Measurements from ENCODE around the gene WWOX.

Gene WWOX

GRCh38 chr16:78995441-78995840 is 896.0 kb downstream of the WWOX start:
- TF ChIP-seq TCF4 (CRISPR knock-in tag; IDR thresholded peaks at IDR 0.05; ENCODE audit: borderline replicate concordance) (no peak), ZNF565 (CRISPR knock-in tag; conservative IDR thresholded peaks at IDR 0.05; ENCODE audit: low read depth) (no peak), CSDC2 (CRISPR knock-in tag; IDR thresholded peaks at IDR 0.05) (no peak), POU6F1 (CRISPR knock-in tag; IDR thresholded peaks at IDR 0.05; ENCODE audit: borderline replicate concordance, low read depth) (no peak), OSR1 (CRISPR knock-in tag; IDR thresholded peaks at IDR 0.05) (no peak), PPARA (CRISPR knock-in tag; IDR thresholded peaks at IDR 0.05; ENCODE audit: borderline replicate concordance) (no peak), BACH2 (CRISPR knock-in tag; IDR thresholded peaks at IDR 0.05; ENCODE audit: borderline replicate concordance) (no peak), ZNF70 (CRISPR knock-in tag; IDR thresholded peaks at IDR 0.05) (no peak), ZFP30 (CRISPR knock-in tag; IDR thresholded peaks at IDR 0.05) (no peak), RARB (CRISPR knock-in tag; IDR thresholded peaks at IDR 0.05) (no peak), TSHZ2 (CRISPR knock-in tag; IDR thresholded peaks at IDR 0.05) (no peak)
- TF ChIP-seq, protein P1, sequence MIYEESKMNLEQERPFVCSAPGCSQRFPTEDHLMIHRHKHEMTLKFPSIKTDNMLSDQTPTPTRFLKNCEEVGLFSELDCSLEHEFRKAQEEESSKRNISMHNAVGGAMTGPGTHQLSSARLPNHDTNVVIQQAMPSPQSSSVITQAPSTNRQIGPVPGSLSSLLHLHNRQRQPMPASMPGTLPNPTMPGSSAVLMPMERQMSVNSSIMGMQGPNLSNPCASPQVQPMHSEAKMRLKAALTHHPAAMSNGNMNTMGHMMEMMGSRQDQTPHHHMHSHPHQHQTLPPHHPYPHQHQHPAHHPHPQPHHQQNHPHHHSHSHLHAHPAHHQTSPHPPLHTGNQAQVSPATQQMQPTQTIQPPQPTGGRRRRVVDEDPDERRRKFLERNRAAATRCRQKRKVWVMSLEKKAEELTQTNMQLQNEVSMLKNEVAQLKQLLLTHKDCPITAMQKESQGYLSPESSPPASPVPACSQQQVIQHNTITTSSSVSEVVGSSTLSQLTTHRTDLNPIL (CRISPR knock-in tag; IDR thresholded peaks at IDR 0.05; ENCODE audit: low read depth) = no peak
- no peak for ATAC-seq

GRCh38 chr16:78996790-78997189 is 897.3 kb downstream of the WWOX start:
- no peak for TF ChIP-seq SNAI2 (CRISPR knock-in tag; IDR thresholded peaks at IDR 0.05)
- no peak for TF ChIP-seq ISL1 (CRISPR knock-in tag; IDR thresholded peaks at IDR 0.05)
- no peak for TF ChIP-seq OSR1 (CRISPR knock-in tag; IDR thresholded peaks at IDR 0.05)
- no peak for TF ChIP-seq RARB (CRISPR knock-in tag; IDR thresholded peaks at IDR 0.05)
- TF ChIP-seq ZFP3 (CRISPR knock-in tag; IDR thresholded peaks at IDR 0.05) = no peak
- TF ChIP-seq ZFP30 (CRISPR knock-in tag; IDR thresholded peaks at IDR 0.05) = no peak
- TF ChIP-seq ARNTL (CRISPR knock-in tag; IDR thresholded peaks at IDR 0.05; ENCODE audit: borderline replicate concordance, low read depth) = no peak
- TF ChIP-seq ESRRG (CRISPR knock-in tag; IDR thresholded peaks at IDR 0.05) = no peak
- ATAC-seq = no peak

DNA sequence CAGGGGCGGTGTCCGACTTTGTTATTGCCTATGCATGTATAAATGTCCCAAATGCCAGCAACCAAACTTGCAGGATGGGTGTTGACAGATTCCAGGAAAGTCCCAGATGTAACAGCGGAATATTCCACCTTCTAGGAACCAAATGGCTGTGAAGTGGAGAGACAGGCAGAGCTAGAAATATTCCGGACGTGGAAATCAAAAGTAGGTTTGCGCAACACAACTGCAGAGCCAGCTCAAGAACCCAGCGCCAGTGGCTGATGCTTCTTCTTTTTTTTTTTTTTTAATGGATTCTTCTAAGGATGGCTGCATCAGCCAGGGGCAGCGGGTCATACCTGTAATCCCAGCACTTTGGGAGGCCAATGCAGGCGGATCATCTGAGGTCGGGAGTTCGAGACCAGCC is 899.4 kb downstream of the WWOX start:
- TF ChIP-seq RARB (CRISPR knock-in tag; IDR thresholded peaks at IDR 0.05) (no peak), GLIS3 (CRISPR knock-in tag; IDR thresholded peaks at IDR 0.05) (no peak), PATZ1 (CRISPR knock-in tag; IDR thresholded peaks at IDR 0.05; ENCODE audit: borderline replicate concordance) (no peak), TCF4 (CRISPR knock-in tag; IDR thresholded peaks at IDR 0.05; ENCODE audit: borderline replicate concordance) (no peak), TSHZ2 (CRISPR knock-in tag; IDR thresholded peaks at IDR 0.05) (no peak), CSDC2 (CRISPR knock-in tag; IDR thresholded peaks at IDR 0.05) (no peak), ZFP30 (CRISPR knock-in tag; IDR thresholded peaks at IDR 0.05) (no peak), ESRRG (CRISPR knock-in tag; IDR thresholded peaks at IDR 0.05) (no peak), ZNF565 (CRISPR knock-in tag; conservative IDR thresholded peaks at IDR 0.05; ENCODE audit: low read depth) (no peak)
- TF ChIP-seq, protein P1 (CRISPR knock-in tag; IDR thresholded peaks at IDR 0.05; ENCODE audit: low read depth) = no peak
- no peak for ATAC-seq

All from SK-N-SH treated with all-trans-retinoic acid at 6 μM for 48 hours (cell line).